ENCODE data around the gene CRYGS.

The CRYGS gene

DNA sequence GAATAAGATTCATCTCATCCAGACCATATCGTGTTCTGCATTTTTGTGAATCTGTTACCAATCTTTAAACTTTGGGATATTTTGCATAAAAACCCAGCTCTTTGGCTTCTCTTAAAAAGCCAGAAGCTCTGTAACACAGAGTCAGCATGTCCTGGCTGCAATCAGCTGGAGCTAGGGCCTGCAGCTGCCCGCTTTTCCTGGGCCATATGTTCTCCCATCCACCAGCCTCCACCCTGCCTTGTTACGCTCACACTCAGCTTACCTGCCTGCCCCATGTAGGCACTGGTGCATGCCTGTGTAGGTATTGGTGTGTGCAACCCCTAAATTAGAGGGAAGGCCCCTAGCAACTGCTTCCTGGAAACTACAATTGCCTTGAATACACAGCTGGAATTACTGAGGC, 48.2 kb downstream of the CRYGS start:
- no peak for DNase-seq (ENCODE audit: extremely low read depth in 1 of 2, low read depth in 1 of 2)

DNA sequence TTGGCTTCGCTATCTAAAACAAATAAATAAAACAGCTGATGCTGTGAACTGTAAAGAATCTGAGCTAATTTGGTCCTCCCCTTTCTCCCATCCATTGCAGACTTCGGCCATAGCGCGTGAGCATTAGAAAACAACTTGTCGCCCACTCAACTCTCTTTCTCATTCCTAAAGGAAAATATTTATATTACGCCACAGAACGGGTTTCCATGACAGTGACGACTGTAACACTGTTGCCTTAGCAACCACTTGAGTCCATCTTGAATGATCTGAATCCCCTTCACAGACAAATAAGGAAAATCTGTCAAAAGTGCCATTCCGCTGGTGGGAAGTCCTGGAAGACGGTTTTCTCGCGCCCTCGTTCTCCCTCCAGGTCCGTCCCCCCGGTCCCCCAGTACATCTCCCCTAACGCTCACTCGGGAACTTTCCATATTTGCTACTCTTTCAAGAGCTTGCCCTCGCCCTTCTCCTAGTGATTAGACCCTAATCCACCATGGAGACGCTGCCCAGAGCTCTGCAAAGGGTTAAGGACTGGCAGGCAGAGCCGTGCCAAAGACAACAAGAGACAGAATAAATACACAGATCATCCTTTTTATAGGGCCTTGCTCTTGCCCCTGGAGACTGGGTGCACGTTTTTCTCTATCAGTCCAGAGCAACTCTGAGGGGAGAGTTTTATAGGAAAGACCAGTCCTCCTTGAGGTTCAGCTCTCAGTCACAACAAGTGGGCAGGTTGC, 50.5 kb downstream of the CRYGS start:
- no peak for DNase-seq (ENCODE audit: extremely low read depth in 1 of 2, low read depth in 1 of 2)

DNA sequence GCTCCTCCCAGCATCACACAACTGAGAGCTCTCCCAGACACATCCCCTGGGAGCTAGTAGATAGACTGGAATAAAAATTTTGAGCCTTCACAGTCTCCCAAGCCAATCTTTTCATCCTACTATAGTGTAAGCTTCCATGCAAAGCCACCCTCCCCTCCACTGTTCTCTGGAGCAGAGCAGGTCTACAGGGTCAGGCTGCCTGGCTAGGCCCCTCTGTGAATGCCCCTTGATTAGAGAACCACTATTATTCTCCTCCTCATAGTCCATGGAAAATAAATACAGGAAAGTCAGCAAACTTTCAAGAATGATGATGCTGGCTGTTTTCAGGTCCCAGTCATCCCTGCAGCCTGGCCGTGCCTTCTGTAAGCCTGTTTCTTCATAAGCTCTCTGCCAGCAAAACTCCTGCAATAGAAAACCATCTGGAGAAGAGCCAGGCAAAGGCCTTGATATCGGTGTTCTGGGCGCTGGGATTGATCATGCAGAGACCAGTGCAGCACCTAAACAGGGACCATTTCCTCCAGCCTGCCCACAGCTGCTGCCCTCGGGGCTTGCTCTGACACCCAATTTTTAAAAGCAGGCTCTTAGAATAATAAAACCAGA, 51.7 kb downstream of the CRYGS start:
- DNase-seq (ENCODE audit: extremely low read depth in 1 of 2, low read depth in 1 of 2): no peak

DNA sequence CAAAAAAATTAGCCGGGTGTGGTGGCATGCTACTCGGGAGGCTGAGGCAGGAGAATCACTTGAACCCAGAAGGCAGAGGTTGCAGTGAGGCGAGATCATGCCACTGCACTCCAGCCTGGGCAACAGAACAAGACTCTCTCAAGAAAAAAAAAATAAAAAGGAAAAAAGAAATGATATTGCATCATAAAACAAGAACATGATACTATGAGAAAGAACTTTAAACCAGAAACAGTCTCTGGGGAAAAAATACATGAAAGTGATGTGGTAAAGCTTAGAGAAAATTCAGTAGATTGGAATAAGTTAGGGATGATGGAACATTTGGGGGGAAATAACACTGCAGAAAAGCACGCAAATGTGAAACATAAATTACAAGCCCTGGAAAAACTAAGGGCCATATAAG, 54.7 kb downstream of the CRYGS start:
- no peak for DNase-seq (ENCODE audit: extremely low read depth in 1 of 2, low read depth in 1 of 2)
